GM23338 (cell line): Measurements from ENCODE around the gene SH3GL3. TPM values are rescaled to one million over a fixed set of nuclear protein-coding genes. Genes with fewer than 3 reads are reported as not detected.

Experiments used
- ATAC-seq: fragments of 200-7000 bp; cut with Tn5 transposase; 3 replicates; pipeline ENCODE4 v1.9.1; 2020
- DNase-seq: peaks from one replicate; pipeline ENCODE4 v3.0.0-alpha.2; 2015; ENCODE audit warnings: low spot score
- H2AFZ ChIP-seq: fragments of 200-600 bp; sonication (generic); 2 replicates; pipeline ENCODE4 v1.8.0; 2016; ENCODE audit warnings: antibody characterized with exemption, mild to moderate bottlenecking, moderate library complexity
- H3F3A ChIP-seq: fragments of 200-600 bp; sonication (generic); replicated peaks from 2 replicates; pipeline ENCODE4 v1.8.0; 2017; ENCODE audit warnings: antibody characterized with exemption, mixed run types, low read depth
- H3K27ac ChIP-seq: fragments of 200-600 bp; sonication (generic); 2 replicates; pipeline ENCODE4 v1.6.1; 2016; ENCODE audit warnings: low read depth
- H3K27me3 ChIP-seq: fragments of 200-600 bp; sonication (generic); 2 replicates; pipeline ENCODE4 v1.8.0; 2016; ENCODE audit warnings: mild to moderate bottlenecking, mixed run types, moderate library complexity; ENCODE audit not compliant: insufficient read depth
- H3K36me3 ChIP-seq: fragments of 200-600 bp; sonication (generic); 2 replicates; pipeline ENCODE4 v1.8.0; 2016; ENCODE audit warnings: mild to moderate bottlenecking; ENCODE audit not compliant: insufficient read depth
- H3K4me1 ChIP-seq: fragments of 200-600 bp; sonication (generic); 2 replicates; pipeline ENCODE4 v1.8.0; 2016; ENCODE audit warnings: mild to moderate bottlenecking, moderate library complexity; ENCODE audit not compliant: insufficient read depth
- H3K4me2 ChIP-seq: fragments of 200-600 bp; sonication (generic); 2 replicates; pipeline ENCODE4 v1.7.1; 2017; ENCODE audit warnings: mixed run types
- H3K4me3 ChIP-seq: fragments of 200-600 bp; sonication (generic); 2 replicates; pipeline ENCODE4 v1.6.1; 2016; ENCODE audit warnings: mixed run types
- H3K79me2 ChIP-seq: fragments of 200-600 bp; sonication (generic); replicated peaks from 2 replicates; pipeline ENCODE4 v1.8.0; 2017; ENCODE audit warnings: mild to moderate bottlenecking; ENCODE audit not compliant: insufficient read depth
- H3K9me2 ChIP-seq: fragments of 200-600 bp; sonication (generic); 2 replicates; pipeline ENCODE4 v1.8.0; 2017; ENCODE audit not compliant: insufficient read depth
- H4K20me1 ChIP-seq: fragments of 200-600 bp; sonication (generic); replicated peaks from 2 replicates; pipeline ENCODE4 v1.8.0; 2017; ENCODE audit warnings: mild to moderate bottlenecking; ENCODE audit not compliant: insufficient read depth
- H3K27ac Mint-ChIP-seq: 2 replicates; pipeline ENCODE4 v1.8.0; 2020; ENCODE audit warnings: inconsistent platforms, mild to moderate bottlenecking, moderate library complexity, mixed read lengths
- H3K27me3 Mint-ChIP-seq: 3 replicates; pipeline ENCODE4 v1.8.0; 2022; ENCODE audit warnings: low read depth, mild to moderate bottlenecking, moderate library complexity, mixed read lengths, inconsistent platforms; ENCODE audit not compliant: insufficient read depth, poor library complexity
- H3K36me3 Mint-ChIP-seq: 3 replicates; pipeline ENCODE4 v1.8.0; 2021; ENCODE audit warnings: low read depth, mild to moderate bottlenecking, inconsistent platforms, moderate library complexity, mixed read lengths
- H3K4me1 Mint-ChIP-seq: 3 replicates; pipeline ENCODE4 v1.8.0; 2020; ENCODE audit warnings: mild to moderate bottlenecking, inconsistent platforms, mixed read lengths
- H3K4me3 Mint-ChIP-seq: 3 replicates; pipeline ENCODE4 v1.8.0; 2021; ENCODE audit warnings: moderate library complexity, mild to moderate bottlenecking, inconsistent platforms, mixed read lengths
- H3K9me3 Mint-ChIP-seq: 3 replicates; pipeline ENCODE4 v1.8.0; 2020; ENCODE audit warnings: moderate library complexity, mild to moderate bottlenecking, inconsistent platforms, mixed read lengths
- CTCF ChIP-seq, 2 experiments: fragments of 200-600 bp in 1 of 2; sonication (generic) in 1 of 2; conservative IDR thresholded peaks; 2 replicates each; pipeline versions ENCODE4 v1.5.1 to v1.6.1; 2016 to 2017; ENCODE audit warnings: antibody characterized with exemption in 2 of 2, low read depth in 2 of 2, mild to moderate bottlenecking in 2 of 2, moderate library complexity in 1 of 2
- EZH2phosphoT487 ChIP-seq: fragments of 200-600 bp; sonication (generic); IDR thresholded peaks from one replicate; pipeline ENCODE4 v1.8.1; 2018; ENCODE audit warnings: antibody characterized with exemption; ENCODE audit not compliant: unreplicated experiment
- NANOG ChIP-seq: IDR thresholded peaks from 2 replicates; pipeline ENCODE4 v1.6.1; 2016; ENCODE audit warnings: antibody characterized with exemption, borderline replicate concordance
- STAT1 ChIP-seq: IDR thresholded peaks from one replicate; pipeline ENCODE4 v1.6.1; 2016; ENCODE audit warnings: antibody characterized with exemption; ENCODE audit not compliant: unreplicated experiment
- ZNF114 ChIP-seq: fragments of 250-450 bp; sonication (Bioruptor Pico); IDR thresholded peaks from 2 replicates; pipeline ENCODE4 v1.5.0; 2020; ENCODE audit warnings: mild to moderate bottlenecking, moderate library complexity
- ZNF331 ChIP-seq: fragments of 250-450 bp; sonication (Bioruptor Pico); IDR thresholded peaks from 2 replicates; pipeline ENCODE4 v1.5.0; 2020; ENCODE audit warnings: low read depth, mild to moderate bottlenecking, moderate library complexity
- ZNF462 ChIP-seq: fragments of 250-450 bp; sonication (Bioruptor Pico); IDR thresholded peaks from 2 replicates; pipeline ENCODE4 v1.5.0; 2020; ENCODE audit warnings: mild to moderate bottlenecking, moderate library complexity
- polyA plus RNA-seq: library from polyadenylated mRNA; unstranded; fragments of >200 nt; fragmentation: Nextera tagmentation; extraction: Ambion mirVana; gene quantifications from 2 replicates; pipeline ENCODE4 v1.2.1, GENCODE V29; 2016
- total RNA-seq: library from RNA; depleted of rRNA; stranded (reverse); fragments of >200 nt; shearing (Covaris generic); gene quantifications from 2 replicates; pipeline ENCODE4 v1.2.3, GENCODE V29; 2014
- TF ChIP-seq, protein P1 (sequence below): IDR thresholded peaks from 2 replicates; pipeline ENCODE4 v1.6.1; 2016; ENCODE audit warnings: antibody characterized with exemption

The SH3GL3 gene
- total and polyA plus RNA-seq, 2 experiments from 2014 or later = 15.9 to 21.1 TPM

DNA sequence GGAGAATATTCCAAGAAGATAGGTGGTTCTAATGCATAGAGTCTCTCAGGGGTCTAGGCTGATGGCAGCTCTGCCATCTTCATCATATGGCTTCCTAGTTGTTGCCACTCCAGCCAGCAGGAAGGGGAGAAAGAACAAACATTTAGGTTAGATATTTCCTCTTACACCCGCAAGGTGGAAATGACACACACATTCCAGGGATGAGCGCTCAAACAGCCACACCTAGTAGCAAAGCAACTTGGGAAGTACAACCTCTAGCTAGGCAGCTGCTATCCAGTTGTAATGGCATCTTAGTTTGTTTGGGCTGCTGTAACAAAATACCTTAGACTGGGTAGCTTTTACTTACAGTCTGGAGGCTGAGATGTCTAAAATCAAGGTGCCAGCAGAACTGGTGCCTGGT, 154.9 kb downstream of the SH3GL3 start:
- Histone ChIP-seq H3K27ac (no peak overlapping the region), H4K20me1 (no peaks in the 10 kb centered on the region), H3F3A (no peaks in the 10 kb centered on the region), H3K9me2 (no peaks in the 10 kb centered on the region), H3K4me3 (no peak overlapping the region), H3K27me3 (no peaks in the 10 kb centered on the region), H3K79me2 (no peaks in the 10 kb centered on the region), H2AFZ (no peak overlapping the region), H3K4me2 (no peak overlapping the region), H3K4me1 (no peaks in the 10 kb centered on the region), H3K36me3 (peaks cover 3% of the 10 kb centered on the region; the same call in 1 of the 2 replicates)
- Mint-ChIP-seq H3K4me1 (no peaks in the 10 kb centered on the region), H3K9me3 (peaks cover 17% of the 10 kb centered on the region), H3K4me3 (no peak overlapping the region), H3K27me3 (peaks cover 6% of the 10 kb centered on the region), H3K27ac (no peak overlapping the region), H3K36me3 (peaks cover 31% of the 10 kb centered on the region; the same call in 2 of the 3 replicates)
- TF ChIP-seq EZH2phosphoT487 (no peak), NANOG (no peak), CTCF (conservative IDR thresholded peaks at IDR 0.05; ENCODE audit: low read depth in 2 of 2) (no peak), ZNF331 (CRISPR knock-in tag) (no peak), ZNF114 (CRISPR knock-in tag) (no peak), STAT1 (no peak), ZNF462 (CRISPR knock-in tag) (no peak)
- TF ChIP-seq, protein P1, sequence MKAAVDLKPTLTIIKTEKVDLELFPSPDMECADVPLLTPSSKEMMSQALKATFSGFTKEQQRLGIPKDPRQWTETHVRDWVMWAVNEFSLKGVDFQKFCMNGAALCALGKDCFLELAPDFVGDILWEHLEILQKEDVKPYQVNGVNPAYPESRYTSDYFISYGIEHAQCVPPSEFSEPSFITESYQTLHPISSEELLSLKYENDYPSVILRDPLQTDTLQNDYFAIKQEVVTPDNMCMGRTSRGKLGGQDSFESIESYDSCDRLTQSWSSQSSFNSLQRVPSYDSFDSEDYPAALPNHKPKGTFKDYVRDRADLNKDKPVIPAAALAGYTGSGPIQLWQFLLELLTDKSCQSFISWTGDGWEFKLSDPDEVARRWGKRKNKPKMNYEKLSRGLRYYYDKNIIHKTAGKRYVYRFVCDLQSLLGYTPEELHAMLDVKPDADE = no peak
- ATAC-seq = no peak
- no peak for DNase-seq
